ENCODE measurements around the gene PKHD1.

PKHD1 gene

GRCh38 chr6:51842804-51843378 lies 244.5 kb downstream of the PKHD1 start:
- DNase-seq: no peak

DNA sequence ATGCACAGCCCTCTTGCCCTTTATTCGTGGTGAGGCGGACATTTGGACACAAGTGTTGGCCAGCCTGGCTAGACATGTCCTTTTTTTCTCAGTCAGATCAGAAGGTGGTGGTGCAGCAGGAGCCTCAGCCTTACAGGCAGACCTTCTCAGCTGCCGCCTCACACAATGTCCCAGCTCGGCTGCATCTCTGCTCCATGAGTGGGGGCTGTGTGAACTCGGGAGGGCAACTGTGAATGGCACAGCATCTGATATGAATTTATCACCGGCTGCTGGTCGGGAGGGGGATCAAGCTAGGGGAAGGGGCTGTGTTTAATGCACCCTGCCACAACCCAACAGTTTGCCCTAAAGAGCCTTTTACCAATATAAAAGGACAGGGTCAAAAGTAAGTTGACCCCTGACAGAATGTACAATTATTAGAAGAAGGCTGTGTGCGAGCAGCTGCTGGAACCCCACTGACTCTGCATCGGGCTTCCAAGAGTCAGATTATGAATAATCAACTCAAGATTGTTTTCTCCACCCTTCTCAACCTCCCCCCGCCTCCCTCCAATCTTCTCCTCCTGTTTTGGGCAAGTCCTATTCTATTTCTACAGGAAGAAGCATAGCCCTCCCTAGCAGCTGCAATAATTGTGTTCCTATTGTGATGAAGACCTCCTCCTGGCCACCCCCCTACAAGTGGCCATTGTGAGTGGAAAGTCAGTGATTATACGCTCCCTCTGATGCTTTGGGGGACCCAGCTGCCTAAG lies 245.2 kb downstream of the PKHD1 start:
- no peak for DNase-seq

DNA sequence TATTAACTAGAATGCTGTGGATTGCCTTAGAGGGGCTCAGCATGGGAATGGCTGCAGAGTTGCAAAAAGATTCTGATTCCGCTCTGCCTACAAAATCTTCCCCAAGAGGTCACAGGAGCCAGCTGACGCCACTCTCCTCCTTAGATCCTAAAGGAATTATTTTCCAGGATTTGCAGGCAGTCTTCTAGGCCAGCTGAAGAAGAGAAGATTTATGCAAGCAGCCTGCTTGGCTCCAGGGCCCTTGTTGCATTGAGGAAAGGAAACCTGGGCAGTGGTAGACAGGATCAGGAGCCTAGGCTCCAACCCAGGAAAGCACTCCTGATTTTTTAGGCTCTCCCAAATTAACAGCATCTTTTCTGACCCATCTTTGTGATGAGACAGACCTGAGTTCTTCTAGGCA lies 245.8 kb downstream of the PKHD1 start:
- DNase-seq: no peak

DNA sequence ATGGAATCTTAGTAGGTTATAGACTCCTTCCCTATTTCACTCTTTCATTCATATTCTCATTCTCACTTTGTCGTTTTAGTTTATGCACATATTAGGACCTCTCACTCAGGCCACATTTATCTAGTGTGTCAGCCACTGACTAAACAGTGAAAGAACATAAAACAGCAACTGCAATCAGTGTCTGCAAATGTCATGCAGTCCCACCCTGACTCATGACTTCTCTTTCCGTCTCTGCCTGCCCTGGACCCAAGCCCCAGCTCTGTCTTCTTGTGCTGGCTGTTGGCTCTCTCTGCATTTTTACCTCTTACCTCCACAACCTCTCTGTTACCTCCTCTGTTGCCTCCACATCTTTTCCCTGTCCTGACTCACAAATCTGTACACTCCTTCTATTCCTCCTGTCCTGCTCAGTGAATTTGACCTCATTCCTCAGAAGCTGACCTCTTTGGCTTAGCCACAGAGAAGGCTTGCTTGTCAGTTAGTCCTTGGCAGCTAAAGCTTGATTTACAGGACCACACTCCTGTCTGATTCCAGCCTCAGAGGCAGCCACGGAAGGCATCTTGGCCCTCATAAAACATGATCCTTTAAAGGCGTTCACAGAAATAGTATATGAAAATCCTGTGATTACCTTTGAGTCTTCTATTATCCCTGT lies 247.6 kb downstream of the PKHD1 start:
- no peak for DNase-seq

DNA sequence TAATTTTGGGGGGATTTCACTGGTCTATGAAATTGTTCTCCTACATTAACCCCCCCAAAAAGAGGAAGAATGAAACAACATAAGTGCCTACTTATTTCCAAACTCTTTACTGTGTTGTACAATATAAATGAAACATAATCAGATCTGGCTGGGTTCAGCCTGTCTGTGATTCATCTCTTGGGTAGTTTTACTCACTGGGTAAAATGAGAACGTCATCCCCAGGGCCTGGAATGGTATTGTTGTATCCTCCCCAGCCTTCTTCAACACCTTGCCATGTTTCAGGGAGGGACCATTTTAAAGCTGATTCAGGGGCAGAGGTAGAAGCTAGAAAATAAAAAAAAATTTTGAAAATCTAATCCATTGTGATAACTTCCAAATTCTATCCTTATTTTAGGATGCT lies 256.7 kb downstream of the PKHD1 start:
- no peak for DNase-seq

DNA sequence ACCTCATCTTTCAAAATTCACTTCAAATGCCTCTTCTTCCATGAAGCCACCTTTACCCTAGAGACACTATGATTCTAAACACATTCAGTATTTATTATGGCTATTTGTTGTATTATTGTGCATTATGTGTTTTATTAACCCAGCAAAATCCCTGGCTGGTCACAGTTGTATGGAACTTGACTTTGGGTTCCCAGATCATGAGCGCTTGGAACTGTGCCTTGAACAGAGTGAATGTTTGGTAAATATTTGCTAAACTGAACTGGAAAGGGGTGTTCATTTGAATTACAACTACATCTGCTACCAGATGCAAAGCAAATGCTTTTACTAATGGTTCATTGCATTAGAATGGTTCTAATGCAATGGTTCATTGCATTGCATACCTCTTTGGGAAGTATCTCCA lies 259.8 kb downstream of the PKHD1 start:
- DNase-seq: no peak

DNA sequence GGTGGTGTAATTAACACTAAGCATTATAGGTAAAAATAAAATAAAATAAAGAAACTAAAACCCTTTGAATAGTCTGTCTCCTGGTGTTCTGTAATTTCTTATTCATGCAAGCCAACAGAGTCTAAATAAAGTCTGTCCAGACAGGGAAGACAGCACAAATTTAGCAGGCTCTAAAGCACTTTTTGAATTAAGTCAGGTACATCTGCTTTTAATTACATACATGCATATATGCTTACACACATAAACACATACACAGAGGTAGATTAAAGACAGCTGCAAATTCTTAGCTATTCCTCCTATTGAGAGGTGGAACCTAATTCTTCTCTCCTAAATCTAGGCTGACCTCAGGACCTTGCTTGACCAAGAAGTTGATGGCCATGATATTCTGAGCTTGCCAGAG lies 262.5 kb downstream of the PKHD1 start:
- DNase-seq: no peak

GRCh38 chr6:51820555-51820954 lies 266.9 kb downstream of the PKHD1 start:
- no peak for DNase-seq

DNA sequence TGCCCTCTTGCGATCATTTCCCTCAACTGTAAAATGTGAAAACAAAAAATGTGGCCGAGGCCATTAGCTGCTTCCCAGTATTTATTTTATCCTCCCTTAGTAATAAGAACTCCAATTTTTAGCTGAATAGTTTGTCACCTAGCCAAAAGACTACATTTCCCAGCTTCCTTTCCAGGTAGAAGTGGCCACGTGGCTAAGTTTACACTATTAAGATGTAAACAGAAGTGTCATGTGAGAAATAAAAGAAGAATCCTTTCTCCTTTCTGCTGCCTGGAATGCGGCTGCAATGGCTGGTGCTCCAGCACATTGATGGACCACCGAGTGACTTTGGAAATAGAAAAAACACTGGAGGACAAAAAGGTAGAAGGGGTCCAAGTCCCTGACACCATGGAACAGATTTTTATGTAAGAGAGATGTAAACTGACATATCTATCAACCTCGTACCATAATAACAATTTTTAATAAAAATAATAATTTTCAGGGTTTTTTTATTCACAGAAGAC lies 268.8 kb downstream of the PKHD1 start:
- no peak for DNase-seq

GRCh38 chr6:51817832-51818231 lies 269.6 kb downstream of the PKHD1 start:
- DNase-seq: no peak

- no peak for DNase-seq
Observed at GRCh38 chr6:51814418-51814817, 273.0 kb downstream of the PKHD1 start.

GRCh38 chr6:51813904-51814303 lies 273.5 kb downstream of the PKHD1 start:
- DNase-seq: no peak

DNA sequence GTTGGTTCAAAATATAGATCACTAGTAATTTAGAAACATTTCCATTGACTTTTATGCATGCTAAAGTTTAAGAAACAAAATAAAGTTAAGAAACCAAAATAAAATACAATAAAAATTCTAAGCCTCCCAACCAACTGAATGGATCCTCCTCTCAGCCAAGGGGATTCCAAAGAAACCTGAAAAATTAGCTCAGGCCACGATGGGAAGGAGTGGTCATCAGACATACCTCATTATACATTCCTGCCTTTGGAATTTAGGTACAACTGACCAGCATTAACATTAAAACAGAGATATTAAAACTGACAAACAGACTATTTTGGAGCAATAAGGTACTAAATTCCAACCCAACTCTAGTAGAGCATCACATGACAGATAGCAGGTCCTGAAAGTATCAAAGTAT lies 275.2 kb downstream of the PKHD1 start:
- DNase-seq: no peak

GRCh38 chr6:51805517-51805916 lies 281.9 kb downstream of the PKHD1 start:
- DNase-seq: no peak

GRCh38 chr6:51800603-51801002 lies 286.8 kb downstream of the PKHD1 start:
- DNase-seq: no peak

DNA sequence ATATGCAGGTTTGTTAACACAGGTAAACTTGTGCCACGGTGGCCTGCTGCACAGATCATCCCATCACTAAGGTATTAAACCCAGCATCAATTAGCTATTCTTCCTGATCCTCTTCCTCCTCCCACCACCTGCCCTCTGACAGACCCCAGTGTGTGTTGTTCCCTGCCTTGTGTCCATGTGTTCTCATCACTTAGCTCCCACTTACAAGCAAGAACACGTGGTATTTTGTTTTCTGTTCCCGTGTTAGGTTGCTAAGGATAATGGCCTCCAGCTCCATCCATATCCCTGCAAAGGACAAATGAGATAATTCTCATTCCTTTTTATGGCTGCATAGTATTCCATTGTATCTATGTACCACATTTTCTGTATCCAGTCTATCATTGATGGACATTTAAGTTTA lies 294.0 kb downstream of the PKHD1 start:
- DNase-seq: no peak

DNA sequence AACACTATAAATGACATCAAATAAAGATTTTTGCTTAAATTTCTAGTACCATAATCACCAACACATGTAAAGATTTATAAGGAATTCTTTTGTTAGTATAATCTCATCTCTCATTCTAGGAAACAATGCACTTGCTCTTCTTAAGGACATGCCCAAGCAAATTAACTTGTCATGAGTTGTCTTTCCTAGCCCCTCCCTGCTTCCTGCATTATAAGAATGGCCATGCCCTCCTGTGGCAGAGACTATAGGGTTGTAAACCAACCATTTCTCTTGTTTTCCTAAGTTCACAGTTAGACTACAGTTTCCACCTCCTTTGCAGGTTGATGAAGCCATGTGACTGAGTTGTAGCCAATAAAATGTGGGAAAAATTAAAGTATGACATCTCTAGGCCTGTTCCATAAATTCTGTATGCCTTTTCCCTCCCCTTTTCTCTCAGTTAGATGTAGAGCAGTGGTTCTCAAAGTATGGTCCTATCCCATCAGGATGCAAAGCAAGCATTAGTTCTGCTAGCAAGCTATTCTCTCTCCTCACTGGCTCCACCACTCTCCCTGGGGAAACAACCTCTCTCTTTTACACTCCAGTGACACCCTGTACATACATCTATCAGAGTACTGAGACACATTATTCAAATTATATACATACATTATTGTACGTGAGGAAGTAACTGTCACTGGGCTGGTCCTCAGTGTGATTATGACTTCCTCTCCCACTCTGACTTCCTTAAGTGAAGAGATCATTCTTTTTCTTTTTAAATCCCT lies 295.0 kb downstream of the PKHD1 start:
- DNase-seq: no peak

DNA sequence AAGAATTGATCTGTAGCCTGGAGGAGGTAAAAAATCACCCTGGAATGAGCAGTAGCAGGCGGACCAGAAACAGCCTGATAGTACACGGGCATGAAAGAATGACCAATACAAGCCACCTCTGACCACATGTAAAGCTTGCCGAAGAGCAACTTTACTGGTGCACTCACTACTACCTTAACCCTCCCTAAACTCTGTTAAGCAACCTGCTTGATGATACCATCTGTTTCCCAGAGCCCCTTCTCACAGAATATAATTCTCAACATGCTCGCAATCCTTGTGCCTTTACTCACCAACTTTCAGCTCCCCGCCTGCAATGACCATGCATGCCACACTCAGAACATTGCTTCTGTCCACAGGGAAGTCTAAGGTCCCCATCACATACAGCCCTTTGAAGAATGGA lies 296.5 kb downstream of the PKHD1 start:
- no peak for DNase-seq

GRCh38 chr6:51788121-51788520 lies 299.3 kb downstream of the PKHD1 start:
- DNase-seq: no peak

DNA sequence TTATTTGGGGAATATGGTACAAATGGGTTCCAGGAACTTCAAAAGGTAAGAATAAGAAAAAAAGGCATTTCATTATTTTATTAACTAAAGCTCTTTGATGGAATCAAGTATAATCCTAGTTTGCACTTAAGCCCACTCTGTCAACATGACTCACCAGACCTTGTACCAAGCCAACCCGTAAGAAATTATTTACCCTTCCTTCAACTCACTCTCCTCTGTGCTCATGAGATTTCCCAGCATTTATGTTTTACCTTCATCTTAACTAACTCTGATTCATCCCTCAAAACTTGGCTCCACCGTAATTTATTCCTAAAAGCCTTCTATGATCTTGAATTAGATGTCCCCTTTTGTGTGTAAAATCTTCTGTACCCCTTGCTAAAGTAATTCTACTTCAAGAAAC lies 308.7 kb downstream of the PKHD1 start:
- DNase-seq: no peak

GRCh38 chr6:51777618-51778017 lies 309.8 kb downstream of the PKHD1 start:
- no peak for DNase-seq

DNA sequence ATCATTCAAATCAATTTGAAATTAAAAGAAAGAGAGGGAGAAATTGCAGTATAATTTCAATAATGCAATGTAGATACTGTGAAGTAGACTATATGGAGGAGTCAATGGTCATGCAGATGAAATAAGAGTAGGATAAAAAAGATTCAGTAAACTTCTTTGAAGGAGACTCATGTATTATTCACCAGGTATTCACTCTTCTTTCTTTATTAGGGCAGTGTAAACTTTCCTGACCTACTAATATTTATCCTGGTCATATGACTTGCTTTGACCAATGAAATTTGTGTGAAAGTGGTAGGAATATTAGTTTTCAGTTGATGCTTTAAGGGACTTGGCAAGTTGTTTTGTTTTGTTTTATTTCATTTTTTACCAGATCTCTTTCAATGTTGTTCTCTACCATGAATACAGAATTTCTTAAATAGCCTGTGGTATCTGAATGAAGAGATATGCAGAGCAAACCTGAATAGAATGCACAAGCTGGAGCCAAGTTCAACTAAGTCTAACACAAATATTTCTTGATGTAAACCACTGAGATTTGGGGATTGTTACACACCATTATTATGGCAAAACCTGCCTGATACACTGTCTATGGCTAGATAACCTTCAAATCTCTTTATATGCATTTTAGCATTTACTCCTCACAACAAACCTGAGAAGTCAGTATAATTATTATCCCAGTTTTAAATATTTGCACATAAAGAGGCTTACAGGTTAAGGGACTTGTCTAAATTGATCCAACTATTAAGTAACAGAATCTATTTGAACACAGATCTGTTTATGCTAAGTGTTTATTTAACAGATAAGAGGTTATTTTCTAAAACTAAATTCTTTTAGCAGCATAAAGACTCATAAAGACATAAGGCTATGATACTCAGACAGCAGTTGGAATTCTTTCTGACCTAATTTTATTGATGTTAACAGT lies 311.2 kb downstream of the PKHD1 start:
- DNase-seq: no peak
